ENCODE results near the gene CCL8. TPM values are rescaled to one million over a fixed set of nuclear protein-coding genes. Genes with fewer than 3 reads are reported as not detected.

Gene CCL8
- not detected in 2 replicates for polyA plus RNA-seq (2012; rRNA removed)
- polyA plus RNA-seq (2012; cell fraction: cytosol; rRNA removed) = not detected in 2 replicates
- polyA plus RNA-seq (2012; cell fraction: nucleus; rRNA removed) = not detected in 2 replicates

- no peak within 1 kb of the TSS for H3K9ac ChIP-seq
- CTCF ChIA-PET = interaction anchor here (1.0 to 1.6 kb wide), 2 partner anchors 19 to 42 kb away, joined by 3 to 8 read pairs; no protein-coding TSS in a partner anchor
- H2AFZ ChIP-seq (ENCODE audit: low read depth) = no peak within 1 kb of the TSS
- H3K27ac ChIP-seq (ENCODE audit: low read depth in 2 of 2, low read length in 1 of 2) = no peak within 1 kb of the TSS
- DNase-seq = no peak
- no peaks in the 10 kb centered on the region for H3K36me3 ChIP-seq (replicated peaks in 1 of 2; ENCODE audit: control insufficient read depth in 1 of 2, insufficient read depth in 2 of 2, low read length in 1 of 2)
- H3K4me1 ChIP-seq (ENCODE audit: control insufficient read depth in 1 of 2, insufficient read depth in 2 of 2, low read depth in 1 of 2, low read length in 1 of 2) = no peaks in the 10 kb centered on the region
- no peaks in the 10 kb centered on the region for H3K79me2 ChIP-seq (ENCODE audit: insufficient read depth)
- no peaks in the 10 kb centered on the region for H3F3A ChIP-seq (replicated peaks; ENCODE audit: insufficient read depth)
- H3K4me3 ChIP-seq (ENCODE audit: low read depth in 2 of 2, low read length in 1 of 2) = no peak within 1 kb of the TSS
- H4K20me1 ChIP-seq (ENCODE audit: insufficient read depth) = no peaks in the 10 kb centered on the region
- POLR2A ChIA-PET = no interaction called here
- no peaks in the 10 kb centered on the region for H3K9me2 ChIP-seq
- no peak for TF ChIP-seq FOSL2 (IDR thresholded peaks at IDR 0.05; ENCODE audit: borderline replicate concordance, low read depth)
- no peak for TF ChIP-seq EZH2phosphoT487 (IDR thresholded peaks at IDR 0.05; ENCODE audit: borderline replicate concordance, low read depth)
- no peak for TF ChIP-seq RAD21 (IDR thresholded peaks at IDR 0.05; ENCODE audit: low read length)
- no peak for TF ChIP-seq REST (IDR thresholded peaks at IDR 0.05; ENCODE audit: low read depth, low read length)
- no peak for TF ChIP-seq GABPA (IDR thresholded peaks at IDR 0.05; ENCODE audit: low read depth)
- TF ChIP-seq IRF3 (IDR thresholded peaks at IDR 0.05; ENCODE audit: low read depth, low read length) = no peak
- TF ChIP-seq CHD2 (IDR thresholded peaks at IDR 0.05; ENCODE audit: low read length, partially characterized antibody) = no peak
- TF ChIP-seq USF1 (IDR thresholded peaks at IDR 0.05; ENCODE audit: borderline replicate concordance, low read depth) = no peak
- TF ChIP-seq MEF2A (IDR thresholded peaks at IDR 0.05; ENCODE audit: borderline replicate concordance, low read depth) = no peak
- no peak for TF ChIP-seq SMC3 (IDR thresholded peaks at IDR 0.05; ENCODE audit: low read depth, low read length)
- TF ChIP-seq TAF1 (IDR thresholded peaks at IDR 0.05; ENCODE audit: borderline replicate concordance, low read depth, low read length) = no peak
- TF ChIP-seq NFIC (IDR thresholded peaks at IDR 0.05; ENCODE audit: borderline replicate concordance) = no peak
- no peak for TF ChIP-seq SIN3A (IDR thresholded peaks at IDR 0.05; ENCODE audit: borderline replicate concordance, low read depth, low read length)
- no peaks in the 10 kb centered on the region for H3K27me3 ChIP-seq (ENCODE audit: insufficient read depth)
- 22% methylated on average over 2 of the region's 2 CpGs for WGBS (ENCODE audit: low lambda C conversion rate)
- no peaks in the 10 kb centered on the region for H3K9me3 ChIP-seq
- no peak within 1 kb of the TSS for H3K4me2 ChIP-seq
Observed at GRCh38 chr17:34319039-34319483, at the start of gene CCL8. TSS of gene CCL8 (plus strand) at chr17:34319435. CDS start at chr17:34319502, 67 bp downstream.

All from SK-N-SH (cell line).